A204.1 (cell line): Measurements from ENCODE around the gene PCOLCE2.

Source experiments
- FAIRE-seq: peaks from 2 replicates; lab custom pipeline; 2012; peaks lifted over from hg19 to GRCh38; lab: Jason Lieb, UNC

PCOLCE2 gene

GRCh38 chr3:142808103-142808917 lies 80.6 kb downstream of the PCOLCE2 start:
- no peak for FAIRE-seq

GRCh38 chr3:142802891-142803290 lies 86.0 kb downstream of the PCOLCE2 start:
- no peak for FAIRE-seq

DNA sequence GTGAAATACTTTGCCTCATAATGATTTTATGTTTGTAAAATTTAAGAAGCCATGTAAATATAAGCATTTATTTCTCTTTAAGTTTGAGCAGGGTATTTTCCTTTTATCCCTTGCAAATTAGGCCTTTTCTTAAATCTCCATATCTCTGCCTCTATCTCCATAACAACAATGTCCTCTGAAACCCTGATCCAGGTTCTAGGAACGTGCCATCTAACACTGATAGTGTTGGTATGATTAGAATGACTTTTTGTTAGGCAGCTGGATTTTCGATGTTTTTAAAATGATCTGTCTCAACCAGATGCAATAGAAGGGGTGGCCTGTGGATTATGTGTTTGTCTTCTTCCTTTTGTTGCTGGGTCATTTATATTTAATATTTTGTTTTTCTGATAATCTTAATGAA lies 87.1 kb downstream of the PCOLCE2 start:
- no peak for FAIRE-seq

- no peak for FAIRE-seq
These were observed 92.1 kb downstream of the PCOLCE2 start for GRCh38 chr3:142796823-142797222.

- no peak for FAIRE-seq
These were observed 93.6 kb downstream of the PCOLCE2 start for GRCh38 chr3:142795332-142795731.

DNA sequence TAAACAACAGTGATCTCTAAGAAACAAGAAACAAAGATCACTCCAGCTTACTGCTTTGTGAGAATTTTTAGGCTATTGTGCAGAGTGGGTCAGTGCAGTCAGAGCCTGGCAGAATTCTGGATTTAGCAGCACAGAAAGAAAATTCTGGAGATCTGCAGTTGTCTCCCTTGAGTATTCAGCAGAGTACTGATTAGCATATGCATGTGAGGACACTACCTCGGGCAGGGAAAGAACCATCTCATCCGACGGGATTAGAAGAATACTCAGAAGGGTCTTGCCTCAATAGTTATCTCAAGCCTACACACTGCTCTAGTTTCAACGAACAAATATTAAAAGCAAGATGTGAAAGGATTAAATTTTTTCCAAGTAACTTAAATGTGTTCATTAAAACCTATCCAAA lies 94.4 kb downstream of the PCOLCE2 start:
- no peak for FAIRE-seq

- FAIRE-seq = no peak
These were observed 101.2 kb downstream of the PCOLCE2 start for GRCh38 chr3:142787719-142788118.

DNA sequence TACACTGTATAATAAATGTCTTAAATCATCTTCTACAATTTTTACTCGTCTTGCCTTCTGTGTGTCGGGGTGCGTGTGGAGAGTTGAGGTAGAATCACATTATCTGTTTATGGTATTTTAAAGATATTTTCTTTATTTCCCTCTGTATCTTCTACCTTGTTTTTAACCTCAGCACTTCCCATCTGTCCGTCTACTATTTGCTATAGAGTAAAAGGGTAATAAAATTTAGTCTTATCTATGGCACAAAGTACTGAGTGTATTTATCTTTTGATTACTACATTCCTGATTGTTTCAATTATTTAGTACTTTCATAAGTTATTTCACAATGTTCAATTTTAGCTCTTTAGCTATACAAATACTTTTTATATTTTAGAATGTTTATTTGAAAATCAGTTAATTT lies 102.9 kb downstream of the PCOLCE2 start:
- no peak for FAIRE-seq

DNA sequence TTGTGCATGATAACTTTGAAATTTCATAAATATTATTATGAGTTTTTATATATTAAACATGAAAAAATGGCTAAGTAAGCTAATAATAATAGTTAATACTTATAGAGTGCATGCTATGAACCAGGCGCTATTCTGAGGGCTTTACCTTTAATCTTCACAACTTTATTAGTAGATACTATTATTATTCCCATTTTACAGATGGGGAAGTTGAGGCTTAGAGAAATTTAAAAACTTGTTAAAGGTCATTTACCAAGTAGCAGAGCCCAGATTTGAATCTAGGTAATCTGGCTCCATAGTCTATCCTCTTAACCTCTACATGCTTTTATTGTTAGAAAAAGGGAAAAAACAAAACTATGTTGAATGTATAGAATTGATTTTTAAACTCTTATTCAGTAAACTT lies 104.7 kb downstream of the PCOLCE2 start:
- FAIRE-seq = no peak

DNA sequence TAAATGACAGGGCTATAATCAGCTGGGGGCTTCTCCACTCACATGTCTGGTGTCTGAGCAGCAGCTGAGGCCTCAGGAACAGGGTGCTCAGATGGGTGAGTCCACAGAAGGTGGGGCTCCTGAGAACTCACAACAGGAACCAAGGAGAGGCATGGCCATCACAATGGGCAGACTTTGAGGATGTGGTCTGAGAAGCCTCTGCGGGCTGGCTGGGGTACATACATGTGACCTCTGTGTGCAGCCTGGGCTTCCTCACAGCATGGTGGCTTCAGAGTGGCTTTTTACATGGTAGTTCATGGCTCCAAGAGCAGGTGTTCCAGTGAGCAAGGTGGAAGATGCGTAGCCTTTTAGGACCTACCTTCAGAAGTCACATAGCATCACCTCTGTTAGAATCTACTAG lies 106.3 kb downstream of the PCOLCE2 start:
- FAIRE-seq = no peak

GRCh38 chr3:142779591-142779990 lies 109.3 kb downstream of the PCOLCE2 start:
- no peak for FAIRE-seq

GRCh38 chr3:142778541-142778940 lies 110.3 kb downstream of the PCOLCE2 start:
- no peak for FAIRE-seq

- no peak for FAIRE-seq
These were observed 111.0 kb downstream of the PCOLCE2 start for GRCh38 chr3:142777927-142778326.

GRCh38 chr3:142768338-142768737 lies 120.5 kb downstream of the PCOLCE2 start:
- FAIRE-seq = no peak
